ENCODE results near the gene FNIP2.

FNIP2 gene

DNA sequence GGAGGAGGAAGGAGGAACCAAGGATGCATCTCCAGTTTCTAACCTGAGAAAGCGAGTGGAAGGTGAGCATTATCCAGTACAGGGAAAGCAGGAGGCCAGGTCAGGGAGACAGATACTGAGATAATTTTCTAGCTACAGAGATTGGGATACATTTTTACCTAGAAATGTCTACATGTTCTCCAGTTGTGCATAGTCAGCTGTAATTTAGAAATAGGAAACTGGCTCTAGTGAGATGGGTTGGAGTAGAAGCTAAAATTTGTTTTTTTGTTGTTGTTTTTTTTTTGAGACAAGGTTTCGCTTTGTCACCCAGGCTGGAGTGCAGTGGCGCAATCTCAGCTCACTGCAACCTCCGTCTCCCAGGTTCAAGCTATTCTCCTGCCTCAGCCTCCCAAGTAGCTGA, 71.3 kb downstream of the FNIP2 start:
- no peak for DNase-seq

DNA sequence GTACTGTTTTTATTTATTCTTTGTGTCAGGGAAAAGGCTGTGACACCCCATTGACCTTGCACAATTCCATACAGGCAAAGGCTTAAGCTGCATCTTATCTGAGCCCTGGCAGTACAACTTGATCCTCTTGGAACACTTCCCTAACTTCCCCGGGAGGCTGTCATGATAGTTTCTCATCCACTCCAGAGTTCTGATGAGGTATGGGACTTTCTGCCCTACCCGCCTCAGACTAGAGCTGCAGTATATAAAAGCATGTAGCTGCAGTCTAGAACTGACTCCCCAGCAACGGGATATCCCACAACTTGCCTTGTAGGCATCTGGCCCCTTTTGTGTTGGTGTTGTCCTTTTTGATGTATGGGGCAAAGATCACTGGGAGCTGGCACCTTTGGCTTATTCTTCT, 72.7 kb downstream of the FNIP2 start:
- no peak for DNase-seq

DNA sequence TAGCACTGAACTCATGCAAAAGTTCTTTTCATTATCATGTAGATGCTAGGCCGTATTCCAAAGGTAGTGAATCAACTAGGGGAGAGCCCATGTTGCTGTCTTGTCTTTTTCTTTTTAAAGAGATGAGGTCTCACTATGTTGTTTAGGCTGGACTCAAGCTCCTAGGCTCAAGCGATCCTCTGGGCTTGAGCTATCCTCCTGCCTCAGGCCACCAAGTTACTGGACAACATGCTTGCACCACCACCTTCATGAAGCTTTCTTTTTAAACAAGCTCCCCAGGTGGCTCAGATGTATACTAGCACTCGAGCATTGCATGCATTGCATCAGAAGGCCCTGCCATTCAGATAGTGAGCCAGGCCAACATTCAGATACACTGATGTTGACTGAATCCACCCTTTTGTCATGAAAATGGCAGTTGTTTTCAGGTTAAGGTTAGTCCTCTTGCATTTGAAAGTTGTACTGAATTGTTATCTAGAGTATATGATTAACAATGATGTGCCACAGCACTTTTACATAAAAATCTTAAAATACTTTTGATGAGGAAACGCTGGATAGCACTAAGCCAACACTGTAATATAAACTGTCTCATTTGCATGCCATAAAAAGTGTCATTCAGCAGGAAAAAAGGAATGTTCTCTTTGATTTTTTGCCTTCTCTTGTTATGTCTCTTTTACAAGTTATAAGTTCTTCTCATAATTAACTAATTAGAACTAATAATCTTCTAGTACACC, 76.7 kb downstream of the FNIP2 start:
- DNase-seq: no peak

DNA sequence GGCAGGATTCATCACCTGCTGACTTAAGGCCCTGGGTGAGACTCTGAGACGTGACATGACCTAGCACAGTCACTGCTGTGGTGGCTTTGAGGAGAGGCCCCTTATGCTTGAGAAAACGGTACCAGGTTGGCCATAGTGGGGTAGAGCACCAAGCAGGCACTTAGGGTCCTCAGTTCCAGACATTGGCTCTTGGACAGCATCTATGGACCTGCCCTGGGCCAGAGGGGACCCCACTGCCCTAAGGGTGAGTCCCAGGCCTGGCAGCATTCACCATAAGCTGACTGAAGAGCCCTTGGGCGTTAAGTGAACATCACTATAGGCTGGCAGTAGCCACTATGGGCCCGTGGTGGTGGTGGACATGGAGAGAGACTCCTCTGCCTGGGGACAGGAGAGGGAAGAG, 78.7 kb downstream of the FNIP2 start:
- no peak for DNase-seq

GRCh38 chr4:158849681-158850080, 80.9 kb downstream of the FNIP2 start:
- no peak for DNase-seq

DNA sequence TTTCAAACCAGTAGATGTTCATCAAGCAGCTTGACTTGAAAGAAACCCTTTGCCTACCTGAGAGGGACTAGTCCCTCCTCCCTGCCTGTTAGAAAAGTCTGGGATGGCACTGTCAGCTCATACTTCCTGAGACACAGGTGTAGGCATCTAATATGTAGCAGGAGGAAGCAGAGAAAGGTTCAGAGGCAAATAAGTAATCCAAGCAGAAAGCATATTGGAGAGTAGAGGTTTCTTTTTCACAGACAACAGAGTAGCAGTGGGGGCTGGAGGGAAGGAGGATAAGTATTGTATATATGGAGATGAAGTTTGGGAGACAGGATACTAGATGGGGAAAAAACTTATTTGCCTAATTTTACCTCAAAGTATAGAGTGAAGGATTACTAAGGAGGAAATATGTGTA, 81.5 kb downstream of the FNIP2 start:
- no peak for DNase-seq

DNA sequence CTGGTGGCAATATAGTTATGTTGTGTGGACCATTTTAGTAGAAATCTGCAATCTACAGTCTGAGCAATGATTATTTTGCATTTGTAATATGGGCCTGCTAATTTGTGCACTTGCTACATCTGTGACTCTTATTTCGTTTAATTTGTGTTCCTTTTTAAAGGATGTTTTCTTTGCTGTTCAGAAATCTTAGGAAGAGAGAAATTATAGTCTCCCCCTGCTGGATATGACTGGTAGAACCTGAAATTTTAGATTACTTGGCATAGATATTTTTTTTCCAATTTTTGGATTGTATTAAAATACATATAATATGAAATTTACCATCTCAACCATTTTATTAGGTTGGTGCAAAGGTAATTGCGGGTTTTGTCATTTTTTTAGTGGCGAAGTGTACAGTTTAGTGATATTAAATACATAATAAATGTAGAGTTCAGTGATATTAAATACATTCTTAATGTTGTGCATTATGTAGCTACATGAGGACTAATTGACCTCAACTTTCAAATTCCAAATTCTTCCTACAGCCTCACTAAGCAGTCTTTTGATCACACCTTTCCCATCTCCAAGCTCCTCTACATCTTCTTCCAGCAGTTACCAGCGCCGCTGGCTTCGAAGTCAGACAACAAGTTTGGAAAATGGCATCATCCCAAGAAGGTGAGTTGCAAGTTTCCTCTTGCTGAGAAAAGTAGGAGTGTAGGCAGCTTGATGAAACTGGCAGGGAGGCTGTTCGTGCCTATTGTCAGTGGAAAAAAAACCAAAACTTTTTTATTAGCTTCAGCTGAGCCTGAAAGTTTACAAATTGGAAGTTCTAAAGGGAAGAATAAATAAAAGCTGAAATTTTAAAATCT, 82.2 kb downstream of the FNIP2 start:
- DNase-seq: peak in 3 of 4 experiments; percentile 47 to 69 (median 60)

GRCh38 chr4:158854236-158854635, 85.4 kb downstream of the FNIP2 start:
- DNase-seq: no peak

- DNase-seq: peak in 1 of 4 experiments; percentile 33
Observed at GRCh38 chr4:158856852-158857251, 88.0 kb downstream of the FNIP2 start.

DNA sequence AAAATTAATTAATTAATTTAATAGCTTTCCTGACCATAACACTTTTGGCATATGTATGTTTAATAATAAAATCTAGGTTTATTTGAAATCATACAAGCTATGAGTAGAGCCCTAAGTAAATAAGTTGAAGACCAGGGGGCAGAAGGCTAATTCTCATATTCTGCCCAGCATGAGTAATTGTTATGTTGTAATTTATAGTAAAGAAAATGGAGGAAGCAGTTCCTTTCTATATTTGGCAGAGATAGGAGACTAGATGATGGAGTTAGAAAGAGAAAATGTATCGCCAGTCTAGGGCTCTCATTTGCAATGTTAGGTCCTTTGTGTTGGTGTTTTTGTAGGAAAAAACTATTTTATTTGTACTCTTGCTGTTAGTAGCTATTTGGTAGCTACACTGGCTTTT, 89.1 kb downstream of the FNIP2 start:
- DNase-seq: peak in 2 of 4 experiments; percentile 24

GRCh38 chr4:158858410-158859199, 89.8 kb downstream of the FNIP2 start:
- DNase-seq: peak in 2 of 4 experiments; percentile 26 to 40

DNA sequence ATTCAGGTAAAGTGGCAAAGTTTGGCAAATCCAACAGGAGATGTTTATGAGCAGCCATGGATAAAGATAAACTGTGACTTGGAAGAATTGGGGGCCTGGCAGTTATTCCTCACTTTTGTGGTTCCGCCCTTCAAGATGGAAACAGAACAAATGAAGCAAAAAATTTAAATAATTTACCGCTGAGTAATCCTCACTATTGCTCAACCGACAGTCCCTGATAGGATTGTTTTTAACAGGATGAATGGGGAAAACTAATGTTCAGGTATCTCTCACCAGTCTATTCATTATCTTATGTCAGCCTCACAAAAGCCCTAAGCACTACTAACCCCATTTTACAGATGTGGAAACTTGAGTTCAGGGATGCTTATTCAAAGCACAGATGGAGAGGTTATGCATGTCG, 90.8 kb downstream of the FNIP2 start:
- no peak for DNase-seq

DNA sequence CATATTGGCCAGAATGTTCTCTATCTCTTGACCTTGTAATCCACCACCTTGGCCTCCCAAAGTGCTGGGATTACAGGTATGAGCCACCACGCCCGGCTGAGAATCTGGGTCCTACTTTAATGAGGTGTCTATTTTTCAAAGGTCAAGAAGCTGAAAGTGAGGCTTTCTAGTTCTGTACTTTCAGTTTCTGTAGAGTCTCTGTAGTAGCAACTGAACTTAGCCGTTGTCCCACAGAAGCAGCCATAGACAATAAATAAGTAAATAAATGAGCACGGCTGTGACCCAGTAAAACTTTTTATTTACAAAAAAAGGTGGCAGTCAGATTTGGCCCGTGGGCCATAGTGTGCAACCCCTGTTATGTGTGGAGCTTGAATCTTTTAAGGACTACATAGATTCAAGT, 92.0 kb downstream of the FNIP2 start:
- no peak for DNase-seq

GRCh38 chr4:158861281-158861680, 92.5 kb downstream of the FNIP2 start:
- no peak for DNase-seq

DNA sequence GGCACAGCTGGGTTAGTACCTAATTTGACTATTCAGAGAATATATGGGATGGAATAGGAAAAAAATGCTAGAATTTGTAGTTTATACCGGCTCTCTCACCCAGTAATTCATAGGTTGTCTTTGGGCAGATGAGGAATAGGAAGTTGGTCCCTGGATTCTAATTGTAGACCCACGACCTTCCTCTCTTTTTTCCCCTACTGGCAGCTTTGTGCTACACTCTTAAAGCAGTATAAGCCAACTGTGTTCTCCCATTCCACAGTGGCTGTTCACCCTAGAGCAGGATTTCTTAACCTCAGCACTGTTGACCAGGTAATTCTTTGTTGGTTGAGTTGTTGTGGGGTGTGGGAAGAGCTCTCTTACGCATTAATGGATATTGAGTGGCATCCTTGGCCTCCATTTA, 92.9 kb downstream of the FNIP2 start:
- no peak for DNase-seq

DNA sequence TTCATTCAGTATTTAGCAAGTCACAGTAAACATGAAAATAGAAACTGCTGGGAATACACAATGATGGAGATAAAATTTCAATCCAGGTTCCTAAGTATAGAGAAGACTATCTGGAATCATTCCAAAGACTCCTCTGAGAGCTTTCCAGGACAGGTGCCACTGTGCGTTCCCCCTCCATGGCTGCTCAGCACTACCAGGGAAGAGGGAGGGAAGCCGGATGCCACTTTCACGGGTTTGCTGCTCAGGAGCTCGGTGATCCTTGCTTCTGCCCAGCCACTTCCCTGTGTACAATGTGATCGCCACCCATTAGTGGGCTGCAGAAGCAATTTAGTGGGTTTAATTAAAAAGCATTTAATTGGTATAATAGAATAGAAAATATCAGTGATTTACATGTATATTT, 94.5 kb downstream of the FNIP2 start:
- no peak for DNase-seq

DNA sequence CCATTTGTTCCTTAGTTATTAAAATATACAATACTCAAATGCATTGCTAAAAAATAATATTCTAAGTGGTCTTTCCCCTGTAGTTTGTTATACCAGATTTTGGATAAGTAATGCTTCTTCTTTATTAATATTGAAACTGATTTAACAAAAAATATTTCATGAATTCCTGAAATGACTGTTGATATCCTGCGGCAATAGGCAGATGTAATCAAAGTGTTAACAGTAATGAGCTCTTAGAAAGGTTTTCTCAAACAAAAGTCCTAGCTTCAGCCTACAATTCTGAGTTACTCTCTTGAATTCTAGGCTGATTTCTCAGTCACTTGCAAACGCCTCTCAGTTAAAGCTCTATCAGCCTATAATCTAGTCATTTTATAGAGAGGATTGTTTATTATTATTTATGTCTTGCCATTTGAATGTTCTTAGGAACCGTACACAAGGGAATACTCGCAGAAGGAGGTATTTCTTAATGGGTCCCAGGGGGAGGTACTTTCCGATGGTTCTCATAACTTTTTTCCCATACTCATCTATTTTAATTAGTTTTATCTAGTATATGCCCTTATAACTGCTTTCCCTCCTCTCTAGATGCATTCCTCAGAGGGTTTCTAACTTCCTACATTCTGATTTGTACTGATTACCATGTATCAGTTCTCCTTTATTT, 96.8 kb downstream of the FNIP2 start:
- no peak for DNase-seq

GRCh38 chr4:158869001-158869400, 100.2 kb downstream of the FNIP2 start:
- DNase-seq: no peak

DNA sequence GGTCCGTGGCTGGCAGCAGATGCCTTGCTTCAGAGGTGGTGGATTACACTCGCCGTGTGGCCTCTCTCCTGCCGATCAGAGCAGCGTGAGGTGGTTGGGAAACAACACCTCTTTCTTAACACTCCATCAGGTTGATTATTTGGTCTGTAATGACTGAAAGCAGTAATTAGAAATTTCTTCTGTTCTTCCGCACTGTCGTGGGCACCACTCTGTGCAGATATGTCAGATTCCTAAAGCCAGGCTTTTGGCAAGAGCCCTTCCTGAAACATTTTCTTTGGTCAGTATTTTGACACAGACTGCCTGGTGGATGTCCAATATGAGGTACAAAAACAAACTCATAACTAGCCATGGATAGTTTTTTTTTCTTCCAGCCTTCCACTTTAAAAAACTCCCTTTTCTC, 100.9 kb downstream of the FNIP2 start:
- DNase-seq: no peak

DNA sequence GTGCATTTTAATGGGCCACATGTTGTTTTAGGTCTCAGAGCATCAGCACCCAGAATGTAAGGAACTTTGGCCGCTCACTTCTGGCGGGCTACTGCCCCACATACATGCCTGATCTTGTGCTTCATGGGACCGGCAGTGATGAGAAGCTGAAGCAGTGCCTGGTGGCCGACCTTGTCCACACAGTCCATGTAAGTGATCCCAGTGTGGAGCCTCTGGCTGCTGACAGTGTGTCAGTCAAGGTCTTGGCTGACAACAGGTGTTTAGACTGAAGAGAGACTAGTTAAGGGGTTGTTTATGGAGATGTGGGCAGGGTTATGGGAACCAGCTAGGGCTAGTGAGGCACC, 101.4 kb downstream of the FNIP2 start:
- no peak for DNase-seq

GRCh38 chr4:158870626-158871334, 102.0 kb downstream of the FNIP2 start:
- no peak for DNase-seq

GRCh38 chr4:158871335-158871724, 102.5 kb downstream of the FNIP2 start:
- no peak for DNase-seq
